Epithelial cell of proximal tubule (primary cell): Measurements from ENCODE around the gene CRACR2B. TPM values are rescaled to one million over a fixed set of nuclear protein-coding genes. Genes with fewer than 3 reads are reported as not detected.

Source experiments
- DNase-seq: peaks from one replicate; pipeline ENCODE4 v3.0.0-alpha.2; 2011; ENCODE audit warnings: low read depth
- H3K4me3 ChIP-seq: 2 replicates; pipeline ENCODE4 v1.5.1; 2011; ENCODE audit warnings: low read depth, mild to moderate bottlenecking, low read length
- total RNA-seq: library from RNA; depleted of rRNA; stranded (reverse); fragments of >200 nt; gene quantifications from 2 replicates; pipeline ENCODE4 v1.2.3, GENCODE V29; 2015
- TF ChIP-seq, protein P1 (sequence below): conservative IDR thresholded peaks from 2 replicates; pipeline ENCODE4 v1.5.1; 2012; ENCODE audit warnings: low read depth, mild to moderate bottlenecking, low read length

CRACR2B gene
- total RNA-seq, 1 donor from 2014 or later: 55.7 TPM

- no peak for DNase-seq
- TF ChIP-seq, protein P1, sequence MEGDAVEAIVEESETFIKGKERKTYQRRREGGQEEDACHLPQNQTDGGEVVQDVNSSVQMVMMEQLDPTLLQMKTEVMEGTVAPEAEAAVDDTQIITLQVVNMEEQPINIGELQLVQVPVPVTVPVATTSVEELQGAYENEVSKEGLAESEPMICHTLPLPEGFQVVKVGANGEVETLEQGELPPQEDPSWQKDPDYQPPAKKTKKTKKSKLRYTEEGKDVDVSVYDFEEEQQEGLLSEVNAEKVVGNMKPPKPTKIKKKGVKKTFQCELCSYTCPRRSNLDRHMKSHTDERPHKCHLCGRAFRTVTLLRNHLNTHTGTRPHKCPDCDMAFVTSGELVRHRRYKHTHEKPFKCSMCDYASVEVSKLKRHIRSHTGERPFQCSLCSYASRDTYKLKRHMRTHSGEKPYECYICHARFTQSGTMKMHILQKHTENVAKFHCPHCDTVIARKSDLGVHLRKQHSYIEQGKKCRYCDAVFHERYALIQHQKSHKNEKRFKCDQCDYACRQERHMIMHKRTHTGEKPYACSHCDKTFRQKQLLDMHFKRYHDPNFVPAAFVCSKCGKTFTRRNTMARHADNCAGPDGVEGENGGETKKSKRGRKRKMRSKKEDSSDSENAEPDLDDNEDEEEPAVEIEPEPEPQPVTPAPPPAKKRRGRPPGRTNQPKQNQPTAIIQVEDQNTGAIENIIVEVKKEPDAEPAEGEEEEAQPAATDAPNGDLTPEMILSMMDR: no peak
These were observed 48.8 kb downstream of the CRACR2B start for GRCh38 chr11:876545-876944.

DNA sequence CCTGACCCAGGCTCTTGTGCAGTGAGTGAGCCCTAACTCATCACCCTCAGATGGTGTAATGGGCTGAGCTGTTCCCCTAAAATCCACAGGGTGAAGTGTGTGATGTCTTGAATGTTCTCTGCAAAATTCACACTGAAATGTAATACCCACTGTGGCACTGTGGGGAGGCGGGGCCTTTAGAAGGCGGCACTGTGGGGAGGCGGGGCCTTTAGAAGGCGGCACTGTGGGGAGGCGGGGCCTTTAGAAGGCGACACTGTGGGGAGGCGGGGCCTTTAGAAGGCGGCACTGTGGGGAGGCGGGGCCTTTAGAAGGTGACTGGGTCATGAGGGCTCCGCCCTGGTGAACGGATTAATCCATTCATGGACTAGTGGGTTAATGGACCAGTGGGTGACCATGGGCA, 49.8 kb downstream of the CRACR2B start:
- TF ChIP-seq, protein P1: no peak
- DNase-seq: no peak
- no peak overlapping the region for H3K4me3 ChIP-seq

More at GRCh38 chr11:876545-876944, 48.8 kb downstream of the CRACR2B start:
- H3K4me3 ChIP-seq: no peak overlapping the region

GRCh38 chr11:880447-880846, 52.7 kb downstream of the CRACR2B start:
- no peak for DNase-seq
- TF ChIP-seq, protein P1: no peak
- H3K4me3 ChIP-seq: no peak overlapping the region

Other genes with a start within 250 kb of the CRACR2B start
- gene IRF7, start 212.0 kb upstream of the CRACR2B start, total RNA-seq: 25.6 and 40.8 TPM in 2 replicates
- not detected in 2 replicates for gene CDHR5, start 203.0 kb upstream of the CRACR2B start, total RNA-seq
- not detected in 2 replicates for gene SCT, start 200.7 kb upstream of the CRACR2B start, total RNA-seq
- gene DRD4, start 190.7 kb upstream of the CRACR2B start, total RNA-seq: not detected in 2 replicates
- 38.2 and 40.4 TPM in 2 replicates for gene DEAF1, start 132.7 kb upstream of the CRACR2B start, total RNA-seq
- 10.7 and 20.8 TPM in 2 replicates for gene TMEM80, start 132.1 kb upstream of the CRACR2B start, total RNA-seq
- gene EPS8L2, start 121.7 kb upstream of the CRACR2B start, total RNA-seq: 145 and 151 TPM in 2 replicates
- 332 and 365 TPM in 2 replicates for gene TALDO1, start 80.5 kb upstream of the CRACR2B start, total RNA-seq
- 32.6 and 68.8 TPM in 2 replicates for gene GATD1, start 50.4 kb upstream of the CRACR2B start, total RNA-seq
- 0.14 TPM in 1 of 2 replicates, not detected in the other for gene CEND1, start 37.8 kb upstream of the CRACR2B start, total RNA-seq
- 20.1 and 33.6 TPM in 2 replicates for gene SLC25A22, start 29.6 kb upstream of the CRACR2B start, total RNA-seq
- gene PIDD1, start 22.7 kb upstream of the CRACR2B start, total RNA-seq: 17.4 and 32.1 TPM in 2 replicates
- 663 and 837 TPM in 2 replicates for gene RPLP2, start 18.0 kb upstream of the CRACR2B start, total RNA-seq
- 19.1 and 34.7 TPM in 2 replicates for gene PNPLA2, start 9.0 kb upstream of the CRACR2B start, total RNA-seq
- gene CD151, start 5.0 kb downstream of the CRACR2B start, total RNA-seq: 538 and 626 TPM in 2 replicates
- 166 and 213 TPM in 2 replicates for gene POLR2L, start 14.6 kb downstream of the CRACR2B start, total RNA-seq
- gene TSPAN4, start 14.9 kb downstream of the CRACR2B start, total RNA-seq: 118 and 188 TPM in 2 replicates
- 95.6 and 108 TPM in 2 replicates for gene CHID1, start 82.9 kb downstream of the CRACR2B start, total RNA-seq
- gene AP2A2, start 98.0 kb downstream of the CRACR2B start, total RNA-seq: 48.5 and 49.8 TPM in 2 replicates
- not detected in 2 replicates for gene MUC6, start 208.8 kb downstream of the CRACR2B start, total RNA-seq
- not detected in 2 replicates for gene MUC2, start 247.0 kb downstream of the CRACR2B start, total RNA-seq